Measurements from ENCODE around the gene MRE11.

DNA sequence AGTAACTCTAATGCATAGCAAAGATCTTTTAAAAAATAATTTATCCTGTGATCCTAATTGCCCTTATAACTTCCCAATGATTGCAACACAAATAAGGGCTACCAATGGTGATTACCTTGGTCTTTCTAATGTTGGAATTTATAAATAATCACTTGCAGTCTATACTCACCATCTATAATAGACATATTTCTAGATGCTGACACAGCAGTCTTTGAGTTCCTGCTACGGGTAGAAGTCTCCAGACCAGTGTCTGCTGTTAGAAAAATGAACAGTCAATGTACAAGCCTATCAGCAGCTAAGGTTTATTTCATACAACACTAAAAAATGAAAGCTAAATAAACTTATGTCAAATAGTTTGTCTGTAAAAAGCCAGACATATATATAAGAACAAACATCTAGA is 48.0 kb downstream of the MRE11 start:
- TF ChIP-seq, protein P1, sequence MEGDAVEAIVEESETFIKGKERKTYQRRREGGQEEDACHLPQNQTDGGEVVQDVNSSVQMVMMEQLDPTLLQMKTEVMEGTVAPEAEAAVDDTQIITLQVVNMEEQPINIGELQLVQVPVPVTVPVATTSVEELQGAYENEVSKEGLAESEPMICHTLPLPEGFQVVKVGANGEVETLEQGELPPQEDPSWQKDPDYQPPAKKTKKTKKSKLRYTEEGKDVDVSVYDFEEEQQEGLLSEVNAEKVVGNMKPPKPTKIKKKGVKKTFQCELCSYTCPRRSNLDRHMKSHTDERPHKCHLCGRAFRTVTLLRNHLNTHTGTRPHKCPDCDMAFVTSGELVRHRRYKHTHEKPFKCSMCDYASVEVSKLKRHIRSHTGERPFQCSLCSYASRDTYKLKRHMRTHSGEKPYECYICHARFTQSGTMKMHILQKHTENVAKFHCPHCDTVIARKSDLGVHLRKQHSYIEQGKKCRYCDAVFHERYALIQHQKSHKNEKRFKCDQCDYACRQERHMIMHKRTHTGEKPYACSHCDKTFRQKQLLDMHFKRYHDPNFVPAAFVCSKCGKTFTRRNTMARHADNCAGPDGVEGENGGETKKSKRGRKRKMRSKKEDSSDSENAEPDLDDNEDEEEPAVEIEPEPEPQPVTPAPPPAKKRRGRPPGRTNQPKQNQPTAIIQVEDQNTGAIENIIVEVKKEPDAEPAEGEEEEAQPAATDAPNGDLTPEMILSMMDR (IDR thresholded peaks at IDR 0.05): no peak
- TF ChIP-seq EP300 (IDR thresholded peaks at IDR 0.05; ENCODE audit: low read depth) (no peak), POLR2AphosphoS5 (IDR thresholded peaks at IDR 0.05) (no peak), POLR2A (IDR thresholded peaks at IDR 0.05) (no peak)
